HFFc6 (cell line): Measurements from ENCODE around the gene EPHA4. TPM values are rescaled to one million over a fixed set of nuclear protein-coding genes. Genes with fewer than 3 reads are reported as not detected.
A peak's percentile ranks its signal among the peaks of the same experiment; 100 is the strongest.

Experiments used
- DNase-seq: peaks from one replicate; pipeline ENCODE4 v3.0.0-alpha.2; 2018
- H3K27ac Mint-ChIP-seq: 2 replicates; pipeline ENCODE4 v1.8.0; 2020; ENCODE audit warnings: mild to moderate bottlenecking, mixed read lengths
- H3K27me3 Mint-ChIP-seq: 2 replicates; pipeline ENCODE4 v1.8.0; 2021; ENCODE audit warnings: mild to moderate bottlenecking, moderate library complexity, mixed read lengths; ENCODE audit not compliant: insufficient read depth
- H3K36me3 Mint-ChIP-seq: 2 replicates; pipeline ENCODE4 v1.8.0; 2021; ENCODE audit warnings: low read depth, mixed read lengths
- H3K4me1 Mint-ChIP-seq: 2 replicates; pipeline ENCODE4 v1.8.0; 2020; ENCODE audit warnings: low read depth, mixed read lengths
- H3K4me3 Mint-ChIP-seq: 2 replicates; pipeline ENCODE4 v1.8.0; 2020; ENCODE audit warnings: mild to moderate bottlenecking, moderate library complexity, mixed read lengths
- H3K9me3 Mint-ChIP-seq: 2 replicates; pipeline ENCODE4 v1.8.0; 2020; ENCODE audit warnings: mild to moderate bottlenecking, mixed read lengths
- CTCF ChIP-seq: fragments of 200-600 bp; sonication (generic); IDR thresholded peaks from 2 replicates; pipeline ENCODE4 v1.5.0; 2021; ENCODE audit warnings: antibody characterized with exemption, mild to moderate bottlenecking
- long read RNA-seq: library from polyadenylated mRNA; unstranded; transcript quantifications from one replicate; pipeline ENCODE4 v2.0.0, GENCODE V29; 2019
- total RNA-seq, 6 experiments: library from RNA; stranded (reverse); fragmentation: NEBNext Ultra II Directional; extraction: Animal tissue kit (Norgen Biotek cat#: 25700); gene quantifications; 2 replicates in 1 of 6; 3 replicates in 5 of 6; pipeline ENCODE4 v1.2.3, GENCODE V29; 2021

The EPHA4 gene
- 10 to 100 TPM; 41.4 to 65.3 (median 51.9) TPM for total RNA-seq
- long read RNA-seq, transcript EPHA4-211 (2 exons, 2,893 nt) = major isoform, 5 of 39 reads
- long read RNA-seq, partial matches to known transcripts = 23 of 39 reads
- long read RNA-seq, other reads (novel, unspliced or antisense) = 8 of 39 reads

DNA sequence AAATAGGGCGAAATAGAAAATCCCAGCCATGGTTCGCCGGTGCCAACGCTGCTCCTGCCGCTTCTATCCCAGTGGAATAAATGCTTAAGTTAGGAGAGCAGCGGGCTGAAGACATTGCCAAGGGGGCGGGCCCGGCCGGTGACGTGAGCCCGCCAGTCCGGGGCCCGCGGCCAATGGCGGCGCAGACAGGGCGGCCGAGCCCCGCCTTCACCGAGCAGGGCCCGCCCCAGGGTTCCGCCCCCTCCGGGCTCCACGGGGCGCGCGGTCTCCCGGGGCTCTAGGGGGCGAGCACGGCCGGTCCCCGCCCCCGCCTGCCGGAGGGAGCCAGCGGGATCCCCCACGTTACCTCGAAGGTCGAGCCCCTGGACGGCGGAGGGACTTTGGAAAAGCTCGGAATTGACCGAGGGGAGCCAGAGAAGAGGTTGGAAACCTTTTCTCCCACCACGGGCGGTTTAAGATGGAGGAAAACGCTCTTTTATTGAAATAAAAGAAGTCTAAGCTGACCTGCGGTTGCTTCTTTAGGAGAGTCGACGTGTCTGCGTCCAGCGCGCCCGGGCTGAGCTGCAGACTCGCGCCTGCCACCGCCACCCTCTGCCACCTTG lies at the start of gene EPHA4:
Gene EPHA4 (minus strand): TSS at position 86 of the 602 bp plus-strand sequence. CDS start 56 bp downstream, at position 30.
- DNase-seq = peak; percentile 83
- peak; percentile 55 for TF ChIP-seq CTCF
- H3K27ac Mint-ChIP-seq = peak within 1 kb of the TSS; percentile 88
- peaks cover 30% of the 10 kb centered on the region for H3K36me3 Mint-ChIP-seq
- peaks cover 4% of the 10 kb centered on the region; the same call in 1 of the 2 replicates for H3K27me3 Mint-ChIP-seq
- H3K4me1 Mint-ChIP-seq = peaks cover 51% of the 10 kb centered on the region
- H3K4me3 Mint-ChIP-seq = peak within 1 kb of the TSS; percentile 93
- no peaks in the 10 kb centered on the region for H3K9me3 Mint-ChIP-seq

DNA sequence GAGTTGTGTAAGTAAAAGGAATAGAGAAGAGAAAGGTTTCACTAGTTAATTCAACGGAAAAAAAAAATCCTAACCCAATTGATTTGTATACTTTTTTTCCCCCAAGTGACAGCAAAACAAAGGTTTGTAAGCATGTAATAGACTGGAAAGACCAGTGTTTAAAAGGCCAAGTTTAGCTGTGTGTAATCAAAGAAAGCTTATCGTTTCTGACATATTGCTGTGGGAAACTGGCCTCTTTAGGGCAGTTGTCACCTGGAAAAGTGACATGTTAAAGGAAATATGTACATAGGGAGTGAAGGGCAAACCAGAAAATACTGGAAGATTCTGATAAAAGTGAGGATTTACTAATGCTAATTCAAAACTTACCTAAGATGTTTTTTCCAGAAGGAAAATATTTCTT lies 45.9 kb upstream of the EPHA4 start:
- DNase-seq = no peak
- Mint-ChIP-seq H3K27ac (no peak overlapping the region), H3K27me3 (peaks cover 2% of the 10 kb centered on the region; the same call in 1 of the 2 replicates), H3K4me3 (no peak overlapping the region), H3K9me3 (no peaks in the 10 kb centered on the region), H3K36me3 (no peaks in the 10 kb centered on the region), H3K4me1 (peaks cover 10% of the 10 kb centered on the region; the same call in 1 of the 2 replicates)
- TF ChIP-seq CTCF = no peak

GRCh38 chr2:221616561-221616960 lies 44.5 kb upstream of the EPHA4 start:
- no peaks in the 10 kb centered on the region for H3K9me3 Mint-ChIP-seq
- H3K4me1 Mint-ChIP-seq = peaks cover 21% of the 10 kb centered on the region; the same call in 1 of the 2 replicates
- H3K4me3 Mint-ChIP-seq = peak overlapping the region; percentile 20; the same call in 1 of the 2 replicates
- H3K36me3 Mint-ChIP-seq = no peaks in the 10 kb centered on the region
- no peak for DNase-seq
- no peak for TF ChIP-seq CTCF
- peaks cover 2% of the 10 kb centered on the region; the same call in 1 of the 2 replicates for H3K27me3 Mint-ChIP-seq
- H3K27ac Mint-ChIP-seq = no peak overlapping the region

DNA sequence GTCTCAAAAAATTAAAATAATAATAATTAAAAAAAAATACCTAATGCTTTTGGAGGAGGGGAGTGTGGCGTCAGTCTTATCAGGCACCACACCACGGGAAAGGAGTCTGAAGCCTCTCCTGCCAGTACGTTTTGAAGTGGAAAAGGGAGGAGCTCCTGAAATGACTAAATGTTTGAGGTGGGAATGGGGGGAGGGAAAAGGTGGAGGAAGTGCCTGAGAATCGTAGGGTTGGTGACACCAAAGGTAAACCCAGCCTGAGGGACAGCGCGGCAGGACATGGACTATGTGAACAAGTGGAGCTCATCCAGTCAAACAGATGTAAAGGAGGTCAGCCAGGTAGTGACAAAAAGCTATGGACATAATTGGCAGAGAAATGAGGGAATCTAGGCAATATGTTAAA lies 42.2 kb upstream of the EPHA4 start:
- TF ChIP-seq CTCF = no peak
- no peaks in the 10 kb centered on the region for H3K36me3 Mint-ChIP-seq
- H3K4me1 Mint-ChIP-seq = peaks cover 29% of the 10 kb centered on the region; the same call in 1 of the 2 replicates
- peaks cover 5% of the 10 kb centered on the region; the same call in 1 of the 2 replicates for H3K27me3 Mint-ChIP-seq
- H3K9me3 Mint-ChIP-seq = no peaks in the 10 kb centered on the region
- DNase-seq = no peak
- no peak overlapping the region for H3K27ac Mint-ChIP-seq
- no peak overlapping the region for H3K4me3 Mint-ChIP-seq

- Mint-ChIP-seq H3K27ac (no peak overlapping the region), H3K9me3 (no peaks in the 10 kb centered on the region), H3K27me3 (peaks cover 3% of the 10 kb centered on the region; the same call in 1 of the 2 replicates), H3K4me1 (peaks cover 29% of the 10 kb centered on the region; the same call in 1 of the 2 replicates), H3K36me3 (no peaks in the 10 kb centered on the region), H3K4me3 (peak overlapping the region; percentile 36; the same call in 1 of the 2 replicates)
- TF ChIP-seq CTCF = no peak
- DNase-seq = no peak
Measured at GRCh38 chr2:221612800-221613199, 40.7 kb upstream of the EPHA4 start.
